MM.1S (cell line): ENCODE results near the gene CD96.

Experiments
- DNase-seq: peaks from one replicate; pipeline ENCODE4 v3.0.0-alpha.2; 2015
- H2AFZ ChIP-seq: fragments of 300-600 bp; sonication (generic); 2 replicates; pipeline ENCODE4 v1.6.0; 2016; ENCODE audit warnings: antibody characterized with exemption, low read length
- H3F3A ChIP-seq: fragments of 300-600 bp; sonication (generic); 2 replicates; pipeline ENCODE4 v1.6.1; 2016; ENCODE audit warnings: mild to moderate bottlenecking, antibody characterized with exemption, low read length, moderate library complexity, mixed read lengths; ENCODE audit not compliant: insufficient read depth
- H3K27ac ChIP-seq: fragments of 300-600 bp; sonication (generic); 2 replicates; pipeline ENCODE4 v1.5.1; 2016; ENCODE audit warnings: mild to moderate bottlenecking, low read length
- H3K27me3 ChIP-seq: fragments of 300-600 bp; sonication (generic); replicated peaks from 2 replicates; pipeline ENCODE4 v1.6.0; 2016; ENCODE audit warnings: low read length; ENCODE audit not compliant: insufficient read depth
- H3K36me3 ChIP-seq: fragments of 300-600 bp; sonication (generic); replicated peaks from 2 replicates; pipeline ENCODE4 v1.6.1; 2016; ENCODE audit warnings: mild to moderate bottlenecking, low read length, mixed read lengths; ENCODE audit not compliant: insufficient read depth
- H3K4me1 ChIP-seq: fragments of 300-600 bp; sonication (generic); 2 replicates; pipeline ENCODE4 v1.6.1; 2016; ENCODE audit warnings: low read length, mixed read lengths
- H3K4me2 ChIP-seq: fragments of 300-600 bp; sonication (generic); 2 replicates; pipeline ENCODE4 v1.6.0; 2016; ENCODE audit warnings: low read depth, low read length
- H3K4me3 ChIP-seq: fragments of 300-600 bp; sonication (generic); 2 replicates; pipeline ENCODE4 v1.5.1; 2016; ENCODE audit warnings: low read length, mixed read lengths
- H3K79me2 ChIP-seq: fragments of 300-600 bp; sonication (generic); 2 replicates; pipeline ENCODE4 v1.6.1; 2016; ENCODE audit warnings: mixed run types, low read length, mixed read lengths
- H3K9ac ChIP-seq: fragments of 300-600 bp; sonication (generic); 2 replicates; pipeline ENCODE4 v1.6.1; 2016; ENCODE audit warnings: low read length, mixed read lengths
- H3K9me2 ChIP-seq: fragments of 300-600 bp; sonication (generic); replicated peaks from 2 replicates; pipeline ENCODE4 v1.6.1; 2016; ENCODE audit warnings: mild to moderate bottlenecking, low read length, mixed read lengths; ENCODE audit not compliant: insufficient read depth
- H3K9me3 ChIP-seq: fragments of 300-600 bp; sonication (generic); replicated peaks from 2 replicates; pipeline ENCODE4 v1.6.1; 2016; ENCODE audit warnings: mild to moderate bottlenecking, low read length, mixed read lengths; ENCODE audit not compliant: insufficient read depth
- H4K20me1 ChIP-seq: fragments of 300-600 bp; sonication (generic); 2 replicates; pipeline ENCODE4 v1.6.1; 2016; ENCODE audit warnings: mild to moderate bottlenecking, low read length, moderate library complexity, mixed read lengths; ENCODE audit not compliant: insufficient read depth
- EZH2 ChIP-seq: fragments of 300-600 bp; sonication (generic); optimal IDR thresholded peaks from 2 replicates; pipeline ENCODE3; 2017; ENCODE audit warnings: low read depth, mild to moderate bottlenecking, antibody characterized with exemption, low read length, mixed read lengths
- EZH2phosphoT487 ChIP-seq: fragments of 300-600 bp; sonication (generic); IDR thresholded peaks from 2 replicates; pipeline ENCODE4 v1.6.1; 2018; ENCODE audit warnings: antibody characterized with exemption, low read length
- TF ChIP-seq, protein P1 (sequence below): fragments of 300-600 bp; sonication (generic); IDR thresholded peaks from 2 replicates; pipeline ENCODE4 v1.5.1; 2016; ENCODE audit warnings: antibody characterized with exemption, low read length, mixed read lengths

The CD96 gene

DNA sequence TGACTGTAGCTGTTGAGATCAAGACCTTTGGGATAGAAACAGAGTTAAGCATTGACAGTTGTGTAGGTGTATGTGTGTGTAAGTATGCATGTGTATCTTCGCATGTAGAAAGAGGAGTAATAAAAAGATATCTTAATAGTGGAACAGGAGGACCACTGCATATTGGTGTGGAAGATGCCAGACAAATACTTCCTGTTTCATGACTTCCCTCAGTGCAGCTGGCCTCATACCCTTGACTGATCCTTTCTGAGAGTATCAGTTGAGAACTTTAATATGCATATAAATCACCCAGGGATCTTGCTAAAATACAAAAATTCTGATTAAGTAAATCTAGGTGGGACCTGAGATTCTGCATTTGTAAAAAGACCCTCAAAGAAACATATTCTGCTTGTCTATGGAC, 61.7 kb downstream of the CD96 start:
- H3K36me3 ChIP-seq: no peaks in the 10 kb centered on the region
- H3K9me3 ChIP-seq: no peaks in the 10 kb centered on the region
- H3K27ac ChIP-seq: no peak overlapping the region
- no peak overlapping the region for H3K4me3 ChIP-seq
- H3K4me2 ChIP-seq: no peak overlapping the region
- H3K4me1 ChIP-seq: no peaks in the 10 kb centered on the region
- H2AFZ ChIP-seq: no peak overlapping the region
- H3K9me2 ChIP-seq: no peaks in the 10 kb centered on the region
- TF ChIP-seq EZH2phosphoT487 (no peak), EZH2 (no peak)
- TF ChIP-seq, protein P1, sequence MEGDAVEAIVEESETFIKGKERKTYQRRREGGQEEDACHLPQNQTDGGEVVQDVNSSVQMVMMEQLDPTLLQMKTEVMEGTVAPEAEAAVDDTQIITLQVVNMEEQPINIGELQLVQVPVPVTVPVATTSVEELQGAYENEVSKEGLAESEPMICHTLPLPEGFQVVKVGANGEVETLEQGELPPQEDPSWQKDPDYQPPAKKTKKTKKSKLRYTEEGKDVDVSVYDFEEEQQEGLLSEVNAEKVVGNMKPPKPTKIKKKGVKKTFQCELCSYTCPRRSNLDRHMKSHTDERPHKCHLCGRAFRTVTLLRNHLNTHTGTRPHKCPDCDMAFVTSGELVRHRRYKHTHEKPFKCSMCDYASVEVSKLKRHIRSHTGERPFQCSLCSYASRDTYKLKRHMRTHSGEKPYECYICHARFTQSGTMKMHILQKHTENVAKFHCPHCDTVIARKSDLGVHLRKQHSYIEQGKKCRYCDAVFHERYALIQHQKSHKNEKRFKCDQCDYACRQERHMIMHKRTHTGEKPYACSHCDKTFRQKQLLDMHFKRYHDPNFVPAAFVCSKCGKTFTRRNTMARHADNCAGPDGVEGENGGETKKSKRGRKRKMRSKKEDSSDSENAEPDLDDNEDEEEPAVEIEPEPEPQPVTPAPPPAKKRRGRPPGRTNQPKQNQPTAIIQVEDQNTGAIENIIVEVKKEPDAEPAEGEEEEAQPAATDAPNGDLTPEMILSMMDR: no peak
- no peaks in the 10 kb centered on the region for H4K20me1 ChIP-seq
- H3K9ac ChIP-seq: no peak overlapping the region
- no peaks in the 10 kb centered on the region for H3K79me2 ChIP-seq
- DNase-seq: no peak
- no peaks in the 10 kb centered on the region for H3K27me3 ChIP-seq
- H3F3A ChIP-seq: no peaks in the 10 kb centered on the region

GRCh38 chr3:111604119-111604518, 62.1 kb downstream of the CD96 start:
- Histone ChIP-seq H3K4me1 (no peaks in the 10 kb centered on the region), H3F3A (no peaks in the 10 kb centered on the region), H3K4me2 (no peak overlapping the region), H3K4me3 (no peak overlapping the region), H4K20me1 (no peaks in the 10 kb centered on the region), H3K9me2 (no peaks in the 10 kb centered on the region), H3K36me3 (no peaks in the 10 kb centered on the region), H3K79me2 (no peaks in the 10 kb centered on the region), H2AFZ (no peak overlapping the region), H3K9ac (no peak overlapping the region), H3K9me3 (no peaks in the 10 kb centered on the region), H3K27ac (no peak overlapping the region), H3K27me3 (no peaks in the 10 kb centered on the region)
- no peak for DNase-seq
- TF ChIP-seq, protein P1: no peak
- no peak for TF ChIP-seq EZH2phosphoT487
- no peak for TF ChIP-seq EZH2

GRCh38 chr3:111605018-111605417, 63.0 kb downstream of the CD96 start:
- H3K27me3 ChIP-seq: no peaks in the 10 kb centered on the region
- H3K9me3 ChIP-seq: no peaks in the 10 kb centered on the region
- TF ChIP-seq EZH2phosphoT487 (no peak), EZH2 (no peak)
- TF ChIP-seq, protein P1: no peak
- DNase-seq: no peak
- no peak overlapping the region for H2AFZ ChIP-seq
- H3K27ac ChIP-seq: no peak overlapping the region
- H3K4me1 ChIP-seq: peaks cover 5% of the 10 kb centered on the region; the same call in 1 of the 2 replicates
- no peak overlapping the region for H3K4me2 ChIP-seq
- H4K20me1 ChIP-seq: no peaks in the 10 kb centered on the region
- no peaks in the 10 kb centered on the region for H3K9me2 ChIP-seq
- H3K79me2 ChIP-seq: no peaks in the 10 kb centered on the region
- H3K9ac ChIP-seq: no peak overlapping the region
- no peaks in the 10 kb centered on the region for H3K36me3 ChIP-seq
- H3F3A ChIP-seq: no peaks in the 10 kb centered on the region
- no peak overlapping the region for H3K4me3 ChIP-seq
